HepG2 (cell line): ENCODE measurements around the gene C1orf74. TPM values are rescaled to one million over a fixed set of nuclear protein-coding genes. Genes with fewer than 3 reads are reported as not detected.

ENCODE experiments used
- BHLHE40 ChIP-seq: IDR thresholded peaks from 2 replicates; pipeline ENCODE4 v1.6.1; 2011; ENCODE audit warnings: low read length, improper control_type of control experiment
- CENPX ChIP-seq: sonication (generic); formaldehyde crosslinking; IDR thresholded peaks from 2 replicates; pipeline ENCODE4 v1.9.0; 2021; ENCODE audit warnings: mild to moderate bottlenecking, missing genetic modification reagents, moderate library complexity
- HMGA1 ChIP-seq: sonication (generic); formaldehyde crosslinking; conservative IDR thresholded peaks from 2 replicates; pipeline ENCODE4 v1.4.0; 2020; ENCODE audit warnings: missing genetic modification reagents
- MAFK ChIP-seq, 2 experiments: IDR thresholded peaks in 1 of 2; conservative IDR thresholded peaks in 1 of 2; 2 replicates each; pipeline ENCODE4 v1.6.1; 2011; ENCODE audit warnings: improper control_type of control experiment in 2 of 2, low read length in 2 of 2
- RAD51 ChIP-seq: fragments of 450-650 bp; IDR thresholded peaks from 2 replicates; pipeline ENCODE4 v1.6.1; 2016; ENCODE audit warnings: borderline replicate concordance
- SAFB2 ChIP-seq: sonication (generic); formaldehyde crosslinking; IDR thresholded peaks from 2 replicates; pipeline ENCODE4 v1.5.1; 2020; ENCODE audit warnings: missing genetic modification reagents, low read depth, mild to moderate bottlenecking, borderline replicate concordance
- THYN1 ChIP-seq: sonication (generic); formaldehyde crosslinking; IDR thresholded peaks from 2 replicates; pipeline ENCODE4 v1.8.1; 2023; ENCODE audit warnings: low read depth, mild to moderate bottlenecking, moderate library complexity, missing genetic modification reagents, borderline replicate concordance
- ZBTB7B ChIP-seq: sonication (generic); formaldehyde crosslinking; IDR thresholded peaks from 2 replicates; pipeline ENCODE4 v1.4.0; 2020; ENCODE audit warnings: missing genetic modification reagents
- ZFP36L2 ChIP-seq: sonication (generic); formaldehyde crosslinking; IDR thresholded peaks from 2 replicates; pipeline ENCODE4 v1.4.0; 2020; ENCODE audit warnings: missing genetic modification reagents
- ZNF343 ChIP-seq: sonication (generic); formaldehyde crosslinking; IDR thresholded peaks from 2 replicates; pipeline ENCODE4 v1.4.0; 2020; ENCODE audit warnings: mild to moderate bottlenecking, missing genetic modification reagents
- ZNF569 ChIP-seq: sonication (generic); formaldehyde crosslinking; IDR thresholded peaks from 2 replicates; pipeline ENCODE4 v1.5.0; 2020; ENCODE audit warnings: mild to moderate bottlenecking, missing genetic modification reagents, moderate library complexity, borderline replicate concordance
- ZNF672 ChIP-seq: sonication (generic); formaldehyde crosslinking; IDR thresholded peaks from 2 replicates; pipeline ENCODE4 v1.8.1; 2022; ENCODE audit warnings: missing genetic modification reagents
- ZNF780A ChIP-seq: sonication (generic); formaldehyde crosslinking; IDR thresholded peaks from 2 replicates; pipeline ENCODE4 v1.8.0; 2022; ENCODE audit warnings: mild to moderate bottlenecking, missing genetic modification reagents, moderate library complexity
- ZNF850 ChIP-seq: sonication (generic); formaldehyde crosslinking; conservative IDR thresholded peaks from 2 replicates; pipeline ENCODE4 v1.9.0; 2021; ENCODE audit warnings: mild to moderate bottlenecking, missing genetic modification reagents
- polyA plus RNA-seq, 8 experiments: library from polyadenylated mRNA; depleted of rRNA in 3 of 8; stranded (reverse) in 7 of 8; unstranded in 1 of 8; fragments of >200 nt; fragmentation: Illumina TruSeq in 4 of 8; extraction: Trizol in 4 of 8; gene quantifications; 2 replicates each; pipeline versions ENCODE4 v1.2.1 to v1.2.3, GENCODE V29; 2011 to 2016; ENCODE audit warnings: low read depth in 4 of 8, missing spikeins in 1 of 8, mixed read lengths in 1 of 8; ENCODE audit not compliant: insufficient read depth in 1 of 8
- total RNA-seq, 5 experiments: library from RNA; depleted of rRNA; stranded (reverse); fragments of >200 nt; fragmentation: Illumina TruSeq; extraction: Trizol; gene quantifications; 2 replicates each; pipeline ENCODE4 v1.2.3, GENCODE V29; 2016; ENCODE audit warnings: low read depth in 1 of 5
- TF ChIP-seq, protein P1 (sequence below): sonication (generic); formaldehyde crosslinking; IDR thresholded peaks from 2 replicates; pipeline ENCODE4 v1.8.0; 2022; ENCODE audit warnings: low read depth, missing genetic modification reagents
- TF ChIP-seq, protein P2 (sequence below): sonication (generic); formaldehyde crosslinking; IDR thresholded peaks from 2 replicates; pipeline ENCODE4; 2020; ENCODE audit warnings: missing genetic modification reagents, mild to moderate bottlenecking, borderline replicate concordance
- TF ChIP-seq, protein P3 (sequence below): sonication (generic); formaldehyde crosslinking; IDR thresholded peaks from 2 replicates; pipeline ENCODE4 v1.4.0; 2020; ENCODE audit warnings: mild to moderate bottlenecking, missing genetic modification reagents
- TF ChIP-seq, protein P4 (sequence below), 2 experiments: sonication (generic) in 1 of 2; formaldehyde crosslinking in 1 of 2; IDR thresholded peaks; 2 replicates each; pipeline versions ENCODE4 v1.4.0 to v1.6.1; 2016 to 2020; ENCODE audit warnings: borderline replicate concordance in 1 of 2, low read depth in 1 of 2, mild to moderate bottlenecking in 1 of 2, missing genetic modification reagents in 1 of 2

The C1orf74 gene
- total and polyA plus RNA-seq, 2 of the 13 experiments (the other 11 are each of a cell fraction or from before 2014, with no cell fraction given) = 0.33 to 0.71 TPM

DNA sequence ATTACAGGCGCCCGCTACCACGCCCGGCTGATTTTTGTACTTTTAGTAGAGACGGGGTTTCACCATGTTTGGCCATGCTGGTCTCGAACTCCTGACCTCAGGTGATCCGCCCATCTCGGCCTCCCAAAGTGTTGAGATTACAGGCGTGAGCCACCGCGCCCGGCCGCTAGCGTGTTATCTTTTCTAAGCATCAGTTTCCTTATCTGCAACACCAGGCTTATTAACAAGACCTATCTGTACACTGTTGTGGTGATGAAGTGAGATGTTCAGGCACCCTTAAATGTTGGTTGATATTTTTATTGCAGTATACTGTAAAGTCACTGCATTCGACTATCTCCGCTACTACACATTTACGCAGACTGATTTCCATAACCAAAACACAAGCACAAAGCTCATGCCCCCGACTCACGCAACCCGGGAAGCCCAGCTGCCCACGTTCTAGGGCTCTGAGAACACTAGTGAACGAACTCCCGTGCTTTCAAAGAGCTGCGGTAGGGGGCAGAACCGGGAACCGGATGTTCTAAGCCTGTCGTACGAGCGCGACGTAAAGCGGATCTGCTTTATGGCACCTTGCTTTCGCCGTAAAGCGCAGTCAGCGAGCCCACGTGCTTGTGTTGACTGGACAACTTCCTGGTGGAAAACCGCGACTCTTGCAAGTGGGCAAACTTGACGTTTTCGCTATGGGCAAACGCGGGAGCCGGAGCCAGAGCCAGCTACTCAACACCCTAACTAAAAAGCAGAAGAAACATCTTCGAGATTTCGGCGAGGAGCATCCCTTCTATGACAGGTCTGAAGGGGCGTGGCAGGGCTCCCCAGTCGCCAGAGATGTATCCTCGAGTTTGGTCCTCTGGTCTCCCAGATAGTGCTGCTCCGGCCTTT, 43.3 kb upstream of the C1orf74 start, which contains the start of gene UTP25 (continued):
- TF ChIP-seq ZNF850 (CRISPR knock-in tag) (0 out of 2 replicates have a peak, but pooled peaks have one; percentile 25), ZBTB7B (no peak), ZNF780A (CRISPR knock-in tag) (no peak), ZFP36L2 (CRISPR knock-in tag) (no peak), THYN1 (CRISPR knock-in tag) (no peak), CENPX (CRISPR knock-in tag) (no peak), HMGA1 (no peak), RAD51 (no peak), SAFB2 (no peak), MAFK (conservative IDR thresholded peaks at IDR 0.05 in 1 of 2, IDR thresholded peaks at IDR 0.05 in 1 of 2; ENCODE audit: low read length in 2 of 2) (0 out of 4 replicates have a peak, but pooled peaks of 1 of the 2 experiments have one; percentile 12), ZNF672 (CRISPR knock-in tag) (no peak), BHLHE40 (peak; percentile 73), ZNF569 (no peak), ZNF343 (CRISPR knock-in tag) (0 out of 2 replicates have a peak, but pooled peaks have one; percentile 71)
- TF ChIP-seq, protein P1, sequence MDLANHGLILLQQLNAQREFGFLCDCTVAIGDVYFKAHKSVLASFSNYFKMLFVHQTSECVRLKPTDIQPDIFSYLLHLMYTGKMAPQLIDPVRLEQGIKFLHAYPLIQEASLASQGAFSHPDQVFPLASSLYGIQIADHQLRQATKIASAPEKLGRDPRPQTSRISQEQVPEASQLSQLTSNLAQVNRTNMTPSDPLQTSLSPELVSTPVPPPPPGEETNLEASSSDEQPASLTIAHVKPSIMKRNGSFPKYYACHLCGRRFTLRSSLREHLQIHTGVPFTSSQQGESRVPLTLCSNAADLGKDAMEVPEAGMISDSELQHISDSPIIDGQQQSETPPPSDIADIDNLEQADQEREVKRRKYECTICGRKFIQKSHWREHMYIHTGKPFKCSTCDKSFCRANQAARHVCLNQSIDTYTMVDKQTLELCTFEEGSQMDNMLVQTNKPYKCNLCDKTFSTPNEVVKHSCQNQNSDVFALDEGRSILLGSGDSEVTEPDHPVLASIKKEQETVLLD (CRISPR knock-in tag) = no peak
- TF ChIP-seq, protein P2, sequence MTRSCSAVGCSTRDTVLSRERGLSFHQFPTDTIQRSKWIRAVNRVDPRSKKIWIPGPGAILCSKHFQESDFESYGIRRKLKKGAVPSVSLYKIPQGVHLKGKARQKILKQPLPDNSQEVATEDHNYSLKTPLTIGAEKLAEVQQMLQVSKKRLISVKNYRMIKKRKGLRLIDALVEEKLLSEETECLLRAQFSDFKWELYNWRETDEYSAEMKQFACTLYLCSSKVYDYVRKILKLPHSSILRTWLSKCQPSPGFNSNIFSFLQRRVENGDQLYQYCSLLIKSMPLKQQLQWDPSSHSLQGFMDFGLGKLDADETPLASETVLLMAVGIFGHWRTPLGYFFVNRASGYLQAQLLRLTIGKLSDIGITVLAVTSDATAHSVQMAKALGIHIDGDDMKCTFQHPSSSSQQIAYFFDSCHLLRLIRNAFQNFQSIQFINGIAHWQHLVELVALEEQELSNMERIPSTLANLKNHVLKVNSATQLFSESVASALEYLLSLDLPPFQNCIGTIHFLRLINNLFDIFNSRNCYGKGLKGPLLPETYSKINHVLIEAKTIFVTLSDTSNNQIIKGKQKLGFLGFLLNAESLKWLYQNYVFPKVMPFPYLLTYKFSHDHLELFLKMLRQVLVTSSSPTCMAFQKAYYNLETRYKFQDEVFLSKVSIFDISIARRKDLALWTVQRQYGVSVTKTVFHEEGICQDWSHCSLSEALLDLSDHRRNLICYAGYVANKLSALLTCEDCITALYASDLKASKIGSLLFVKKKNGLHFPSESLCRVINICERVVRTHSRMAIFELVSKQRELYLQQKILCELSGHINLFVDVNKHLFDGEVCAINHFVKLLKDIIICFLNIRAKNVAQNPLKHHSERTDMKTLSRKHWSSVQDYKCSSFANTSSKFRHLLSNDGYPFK (CRISPR knock-in tag) = peak; percentile 56; the same call in 1 of the 2 replicates
- TF ChIP-seq, protein P3, sequence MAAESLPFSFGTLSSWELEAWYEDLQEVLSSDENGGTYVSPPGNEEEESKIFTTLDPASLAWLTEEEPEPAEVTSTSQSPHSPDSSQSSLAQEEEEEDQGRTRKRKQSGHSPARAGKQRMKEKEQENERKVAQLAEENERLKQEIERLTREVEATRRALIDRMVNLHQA (CRISPR knock-in tag) = no peak
- TF ChIP-seq, protein P4, sequence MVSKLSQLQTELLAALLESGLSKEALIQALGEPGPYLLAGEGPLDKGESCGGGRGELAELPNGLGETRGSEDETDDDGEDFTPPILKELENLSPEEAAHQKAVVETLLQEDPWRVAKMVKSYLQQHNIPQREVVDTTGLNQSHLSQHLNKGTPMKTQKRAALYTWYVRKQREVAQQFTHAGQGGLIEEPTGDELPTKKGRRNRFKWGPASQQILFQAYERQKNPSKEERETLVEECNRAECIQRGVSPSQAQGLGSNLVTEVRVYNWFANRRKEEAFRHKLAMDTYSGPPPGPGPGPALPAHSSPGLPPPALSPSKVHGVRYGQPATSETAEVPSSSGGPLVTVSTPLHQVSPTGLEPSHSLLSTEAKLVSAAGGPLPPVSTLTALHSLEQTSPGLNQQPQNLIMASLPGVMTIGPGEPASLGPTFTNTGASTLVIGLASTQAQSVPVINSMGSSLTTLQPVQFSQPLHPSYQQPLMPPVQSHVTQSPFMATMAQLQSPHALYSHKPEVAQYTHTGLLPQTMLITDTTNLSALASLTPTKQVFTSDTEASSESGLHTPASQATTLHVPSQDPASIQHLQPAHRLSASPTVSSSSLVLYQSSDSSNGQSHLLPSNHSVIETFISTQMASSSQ (IDR thresholded peaks at IDR 0.05; ENCODE audit: low read depth) = no peak
- TF ChIP-seq, protein P4 (CRISPR knock-in tag; IDR thresholded peaks at IDR 0.05; ENCODE audit: borderline replicate concordance) = peak; percentile 72; the same call in 1 of the 2 replicates
